Forelimb muscle (tissue), 1 donor: ENCODE data around the gene ETS2. TPM values are rescaled to one million over a fixed set of nuclear protein-coding genes. Genes with fewer than 3 reads are reported as not detected.

ENCODE experiments used
- DNase-seq: peaks from one replicate; pipeline ENCODE4 v3.0.0-alpha.2; 2013; ENCODE audit warnings: low read depth
- polyA plus RNA-seq: library from polyadenylated mRNA; unstranded; fragments of 120-200 nt; gene quantifications from one replicate; pipeline ENCODE4 v1.2.1, GENCODE V29; 2013; ENCODE audit not compliant: insufficient read length

ETS2 gene
- polyA plus RNA-seq, 1 donor, result 24.9 TPM

DNA sequence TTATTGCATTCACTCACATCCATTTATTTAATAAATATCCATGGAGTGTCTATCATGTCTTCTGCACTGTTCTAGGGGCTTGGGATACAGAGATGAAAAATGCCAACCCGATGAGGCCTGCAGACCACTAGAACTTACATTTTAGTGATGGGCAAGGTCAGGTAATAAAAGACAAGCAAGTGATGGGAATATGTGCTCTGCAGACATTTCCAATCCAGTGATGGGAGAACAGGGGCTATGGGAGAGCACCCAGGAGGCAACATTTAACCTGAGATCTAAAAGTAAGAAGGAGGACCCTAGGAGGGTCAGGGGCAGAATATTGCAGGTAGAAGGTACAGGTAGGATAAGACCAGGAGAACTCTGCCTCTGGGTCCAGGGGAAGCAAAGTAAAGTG, 53.1 kb downstream of the ETS2 start:
- DNase-seq, result no peak

DNA sequence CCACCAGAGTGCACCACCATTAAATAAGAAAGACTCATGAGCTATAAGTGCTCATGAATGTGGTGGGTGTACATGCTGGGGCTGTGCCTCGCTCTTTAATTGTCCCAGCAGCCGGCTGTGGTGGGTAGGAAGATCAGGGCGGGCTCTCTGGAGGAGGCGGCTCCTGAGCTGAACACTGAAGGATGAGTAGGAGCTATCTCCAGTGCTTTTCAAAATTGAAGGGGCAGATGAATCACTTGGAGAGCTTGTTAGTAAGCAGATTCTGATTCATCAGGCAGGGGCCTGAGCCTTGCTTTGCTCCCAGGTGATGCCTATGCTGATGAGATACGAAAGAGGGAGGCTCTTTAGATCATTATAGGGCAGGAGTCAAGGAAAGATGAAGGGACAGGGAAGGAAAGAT, 54.1 kb downstream of the ETS2 start:
- no peak for DNase-seq

DNA sequence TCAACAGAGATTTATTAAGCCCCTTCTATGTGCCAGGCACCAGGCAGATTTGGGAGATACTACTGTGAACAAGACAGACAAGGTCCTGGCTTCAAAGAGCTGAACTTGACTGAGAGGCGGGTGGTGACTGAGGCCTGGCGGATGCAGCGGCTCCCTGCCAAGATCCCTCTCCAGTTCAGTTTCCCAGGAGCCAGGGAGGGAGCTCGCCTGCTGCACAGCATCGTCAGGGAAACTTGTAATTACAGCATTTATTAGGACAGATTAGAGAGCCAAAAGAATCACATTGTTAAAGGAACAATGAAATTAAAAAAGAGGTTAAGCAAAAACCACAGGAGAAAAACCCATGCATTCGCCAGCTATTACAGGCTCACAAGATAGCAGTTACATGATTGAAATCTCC, 55.3 kb downstream of the ETS2 start:
- DNase-seq, result no peak

DNA sequence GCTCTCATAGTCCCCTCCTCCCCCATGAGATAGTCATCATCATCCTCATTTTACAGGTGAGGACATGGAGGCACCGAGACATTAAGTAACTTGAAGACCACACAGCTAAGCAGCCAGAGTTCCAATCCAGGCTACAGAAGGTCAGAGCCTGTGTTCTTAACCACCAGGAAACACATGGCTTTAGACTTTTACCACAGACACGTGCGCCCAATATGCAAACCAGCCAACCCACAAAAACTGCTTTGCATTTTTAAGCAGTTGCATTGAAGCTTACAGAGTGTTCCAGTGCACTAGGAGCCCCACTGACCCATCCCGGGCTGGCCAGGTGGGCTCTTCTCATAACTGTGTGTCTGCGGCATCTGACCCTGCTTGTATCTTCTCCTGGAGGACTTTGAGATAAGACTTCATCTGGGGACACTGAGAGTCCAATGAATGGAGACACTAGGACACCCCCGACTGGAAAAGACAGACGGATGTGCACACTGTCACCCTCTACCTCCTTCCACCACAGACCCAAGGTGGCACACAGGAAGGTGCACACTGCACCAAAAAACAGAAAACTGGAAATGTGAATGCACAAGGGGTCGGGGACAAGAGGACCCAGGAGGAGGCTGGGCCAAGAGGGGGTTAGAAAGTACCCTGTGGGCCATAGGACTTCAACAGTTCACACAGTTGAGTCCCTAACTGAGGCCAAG, 56.4 kb downstream of the ETS2 start:
- no peak for DNase-seq

DNA sequence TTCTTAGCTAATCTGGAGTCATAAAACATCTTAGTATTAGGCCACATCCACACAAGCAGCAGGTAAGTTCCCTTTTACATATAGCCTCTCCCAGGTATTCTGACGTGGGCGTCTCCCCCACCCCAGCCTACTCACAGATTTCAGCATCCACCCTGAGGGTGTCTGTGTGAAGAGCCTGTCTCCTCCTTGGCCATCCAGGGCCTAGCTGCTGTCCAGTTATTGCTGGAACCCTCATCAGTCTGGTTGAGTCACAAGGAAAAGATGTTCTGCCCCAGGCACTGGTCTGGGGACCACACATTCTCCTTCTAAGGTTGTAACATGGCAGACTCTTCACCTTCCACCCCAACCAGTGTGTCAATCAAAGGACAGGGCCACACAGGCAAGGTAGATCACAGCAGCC, 57.6 kb downstream of the ETS2 start:
- no peak for DNase-seq

DNA sequence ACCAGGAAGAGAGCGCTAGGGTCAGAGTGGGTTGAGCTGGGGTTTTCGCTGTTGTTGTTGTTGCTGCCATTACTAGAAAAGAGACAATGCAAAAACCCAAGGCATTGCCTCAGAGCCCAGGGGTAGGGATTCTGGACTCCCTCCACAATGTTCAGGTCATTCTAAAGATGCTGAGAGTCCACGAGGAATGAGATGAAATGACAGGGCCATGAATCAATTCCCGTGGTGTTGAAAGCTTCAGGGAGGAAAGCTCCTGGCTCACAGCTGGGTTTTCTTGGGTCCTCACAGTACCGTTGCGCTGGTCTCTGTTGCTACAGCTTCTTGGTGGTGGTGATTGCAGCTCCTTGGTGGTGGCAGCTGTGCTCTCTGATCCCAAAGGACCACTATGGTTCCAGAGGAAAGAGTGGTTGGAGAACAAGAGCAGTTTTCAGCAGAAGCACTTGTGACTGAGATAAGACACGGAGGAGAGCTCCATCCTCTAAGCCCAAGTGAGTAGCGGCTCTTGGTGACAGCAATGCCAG, 58.2 kb downstream of the ETS2 start:
- DNase-seq, result no peak

DNA sequence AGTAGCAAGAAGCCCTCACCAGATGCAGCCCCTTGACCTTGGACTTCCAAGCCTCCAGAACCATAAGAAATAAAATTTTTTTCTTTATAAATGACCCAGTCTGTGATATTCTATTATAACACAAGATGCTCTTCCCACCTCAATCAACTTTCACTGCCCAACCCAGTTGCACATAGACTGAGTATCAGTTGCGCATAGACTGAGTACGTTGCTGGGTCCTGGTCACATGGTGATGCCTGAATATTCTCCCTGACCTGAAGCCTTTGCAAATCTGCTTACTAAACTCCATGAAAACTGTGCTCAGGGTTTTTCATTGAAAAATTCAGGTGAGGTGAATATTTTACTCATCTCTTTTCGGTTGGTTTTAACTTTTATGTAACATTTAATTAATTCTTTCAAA, 59.2 kb downstream of the ETS2 start:
- DNase-seq, result no peak

DNA sequence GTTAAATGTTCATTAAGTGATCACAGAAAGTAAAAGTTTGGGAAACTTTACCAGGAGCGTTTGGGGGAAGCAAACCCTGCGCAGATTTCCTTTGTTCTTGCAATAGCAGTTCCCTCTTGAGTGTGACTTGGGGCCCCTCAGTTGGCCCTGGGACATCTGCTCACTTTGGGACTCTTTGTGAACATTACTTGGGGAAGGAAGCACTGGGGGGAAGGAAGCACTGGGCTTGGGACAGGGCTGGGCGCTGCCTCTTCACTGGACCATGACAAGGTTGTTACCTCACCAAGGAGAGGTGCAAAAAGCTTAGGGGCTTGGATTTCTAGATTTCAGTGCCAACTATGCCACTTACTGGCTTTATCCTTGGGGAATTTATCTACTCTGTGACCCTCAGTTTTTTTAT, 63.5 kb downstream of the ETS2 start:
- DNase-seq, result no peak

DNA sequence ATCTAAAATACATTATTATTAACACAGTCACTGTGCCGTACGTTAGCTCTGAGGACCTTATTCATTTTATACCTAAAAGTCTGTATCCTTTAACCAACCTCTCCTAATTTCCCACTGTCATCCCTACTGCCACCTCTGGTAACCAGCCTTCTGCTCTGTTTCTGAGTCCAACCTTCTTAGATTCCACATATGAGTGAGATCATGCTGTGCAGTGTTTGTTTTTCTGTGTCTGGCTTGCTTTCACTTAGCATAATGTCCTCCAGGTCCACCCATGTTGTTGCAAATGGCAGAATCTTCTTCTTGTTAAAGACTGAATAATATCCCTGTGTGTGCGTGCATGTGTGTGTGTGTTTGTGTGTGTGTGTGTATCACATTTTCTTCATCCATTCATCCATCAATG, 64.2 kb downstream of the ETS2 start:
- no peak for DNase-seq
